ENCODE data around the gene KANK2.

KANK2 gene

GRCh38 chr19:11151181-11151580 is 46.2 kb downstream of the KANK2 start:
- DNase-seq (ENCODE audit: low spot score) (no peak), ATAC-seq (ENCODE audit: low read depth) (no peak)
- no peaks in the 10 kb centered on the region for H3K27me3 ChIP-seq (ENCODE audit: insufficient read depth, poor library complexity, severe bottlenecking)
- no peak overlapping the region for H3K27ac ChIP-seq (ENCODE audit: poor library complexity, severe bottlenecking)
- H3K4me3 ChIP-seq (ENCODE audit: severe bottlenecking): no peak overlapping the region
- peaks cover 56% of the 10 kb centered on the region for H3K36me3 ChIP-seq (ENCODE audit: low read depth)
- no peaks in the 10 kb centered on the region for H3K9me3 ChIP-seq (ENCODE audit: severe bottlenecking)
- peaks cover 23% of the 10 kb centered on the region for H3K4me1 ChIP-seq (ENCODE audit: insufficient read depth, poor library complexity, severe bottlenecking)
- TF ChIP-seq, protein P1, sequence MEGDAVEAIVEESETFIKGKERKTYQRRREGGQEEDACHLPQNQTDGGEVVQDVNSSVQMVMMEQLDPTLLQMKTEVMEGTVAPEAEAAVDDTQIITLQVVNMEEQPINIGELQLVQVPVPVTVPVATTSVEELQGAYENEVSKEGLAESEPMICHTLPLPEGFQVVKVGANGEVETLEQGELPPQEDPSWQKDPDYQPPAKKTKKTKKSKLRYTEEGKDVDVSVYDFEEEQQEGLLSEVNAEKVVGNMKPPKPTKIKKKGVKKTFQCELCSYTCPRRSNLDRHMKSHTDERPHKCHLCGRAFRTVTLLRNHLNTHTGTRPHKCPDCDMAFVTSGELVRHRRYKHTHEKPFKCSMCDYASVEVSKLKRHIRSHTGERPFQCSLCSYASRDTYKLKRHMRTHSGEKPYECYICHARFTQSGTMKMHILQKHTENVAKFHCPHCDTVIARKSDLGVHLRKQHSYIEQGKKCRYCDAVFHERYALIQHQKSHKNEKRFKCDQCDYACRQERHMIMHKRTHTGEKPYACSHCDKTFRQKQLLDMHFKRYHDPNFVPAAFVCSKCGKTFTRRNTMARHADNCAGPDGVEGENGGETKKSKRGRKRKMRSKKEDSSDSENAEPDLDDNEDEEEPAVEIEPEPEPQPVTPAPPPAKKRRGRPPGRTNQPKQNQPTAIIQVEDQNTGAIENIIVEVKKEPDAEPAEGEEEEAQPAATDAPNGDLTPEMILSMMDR (IDR thresholded peaks at IDR 0.05; ENCODE audit: poor library complexity, severe bottlenecking): no peak

DNA sequence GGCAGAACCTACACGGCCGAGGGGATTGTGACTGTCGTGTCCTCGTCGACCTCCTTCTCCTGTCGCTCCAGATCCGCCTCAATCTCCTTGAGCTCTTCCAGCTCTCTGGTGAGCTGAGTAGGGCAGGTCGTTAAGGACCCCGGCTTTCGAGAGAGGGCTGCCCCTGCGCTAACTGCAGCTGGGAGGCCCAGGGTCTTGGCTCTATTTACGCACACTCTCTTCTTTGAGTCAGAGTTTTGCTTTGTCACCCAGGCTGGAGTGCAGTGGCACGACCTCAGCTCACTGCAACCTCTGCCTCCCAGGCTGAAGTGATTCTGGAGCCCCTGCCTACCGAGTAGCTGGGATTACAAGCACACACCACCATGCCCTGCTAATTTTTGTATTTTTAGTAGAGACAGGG is 49.3 kb downstream of the KANK2 start:
- H3K9me3 ChIP-seq (ENCODE audit: severe bottlenecking): no peaks in the 10 kb centered on the region
- DNase-seq (ENCODE audit: low spot score): no peak
- H3K36me3 ChIP-seq (ENCODE audit: low read depth): peaks cover 57% of the 10 kb centered on the region
- TF ChIP-seq, protein P1 (IDR thresholded peaks at IDR 0.05; ENCODE audit: poor library complexity, severe bottlenecking): no peak
- no peak for ATAC-seq (ENCODE audit: low read depth)
- no peak overlapping the region for H3K27ac ChIP-seq (ENCODE audit: poor library complexity, severe bottlenecking)
- peaks cover 15% of the 10 kb centered on the region for H3K4me1 ChIP-seq (ENCODE audit: insufficient read depth, poor library complexity, severe bottlenecking)
- H3K4me3 ChIP-seq (ENCODE audit: severe bottlenecking): no peak overlapping the region
- no peaks in the 10 kb centered on the region for H3K27me3 ChIP-seq (ENCODE audit: insufficient read depth, poor library complexity, severe bottlenecking)

DNA sequence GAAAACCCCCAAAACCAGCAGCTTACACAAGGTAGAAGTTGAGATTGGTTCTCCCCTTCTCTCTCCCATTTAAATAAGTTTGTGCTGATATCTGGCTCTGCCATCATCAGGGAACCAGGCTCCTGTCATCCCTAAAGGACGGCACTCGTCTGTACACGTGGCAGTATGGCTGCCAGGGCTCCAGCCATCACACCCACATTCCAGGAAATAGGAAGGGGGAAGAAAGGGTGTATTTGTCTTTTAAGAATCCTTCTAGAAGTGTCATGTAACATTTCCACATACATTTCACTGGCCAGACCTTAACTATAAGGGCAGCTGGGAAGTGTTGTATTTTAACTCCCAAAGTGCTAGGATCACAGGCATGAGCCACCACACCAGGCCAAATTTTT is 51.8 kb downstream of the KANK2 start:
- Histone ChIP-seq H3K36me3 (ENCODE audit: low read depth) (peaks cover 42% of the 10 kb centered on the region), H3K4me1 (ENCODE audit: insufficient read depth, poor library complexity, severe bottlenecking) (peaks cover 18% of the 10 kb centered on the region), H3K27ac (ENCODE audit: poor library complexity, severe bottlenecking) (peak overlapping the region; percentile 97), H3K9me3 (ENCODE audit: severe bottlenecking) (no peaks in the 10 kb centered on the region), H3K4me3 (ENCODE audit: severe bottlenecking) (no peak overlapping the region), H3K27me3 (ENCODE audit: insufficient read depth, poor library complexity, severe bottlenecking) (no peaks in the 10 kb centered on the region)
- DNase-seq (ENCODE audit: low spot score) (no peak), ATAC-seq (ENCODE audit: low read depth) (no peak)
- TF ChIP-seq, protein P1 (IDR thresholded peaks at IDR 0.05; ENCODE audit: poor library complexity, severe bottlenecking): no peak

DNA sequence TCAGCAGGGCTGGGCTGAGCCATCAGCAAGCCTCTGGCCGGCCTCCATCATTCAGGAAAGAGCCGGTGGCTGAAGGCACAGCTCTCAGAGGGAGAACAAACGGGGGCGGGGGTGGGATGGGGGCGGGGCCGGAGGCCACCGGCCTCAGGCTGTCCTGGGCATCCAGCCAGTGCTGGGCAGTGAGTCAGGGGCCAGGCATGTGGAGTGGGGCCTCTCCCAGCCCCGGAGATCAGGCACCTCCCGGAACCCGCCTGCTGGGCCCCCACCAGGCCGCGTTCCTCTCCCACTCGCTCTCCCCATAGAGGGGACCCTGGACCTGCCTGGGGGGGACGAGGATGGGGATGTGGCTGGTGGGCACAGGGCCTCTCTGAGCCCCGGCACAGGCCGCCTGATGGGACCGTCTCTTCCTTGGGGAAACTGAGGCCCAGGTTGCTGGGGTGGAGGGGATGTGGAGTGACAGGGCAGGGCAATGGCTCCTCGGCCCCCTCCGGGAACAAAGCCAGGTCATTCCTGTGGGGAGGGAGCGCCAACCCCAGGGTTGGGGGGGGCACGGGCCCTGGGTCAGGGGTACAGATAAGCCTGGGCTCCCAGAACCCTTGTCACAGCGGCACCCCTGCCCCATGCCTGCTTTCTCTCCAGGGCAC is 54.7 kb downstream of the KANK2 start:
- ATAC-seq (ENCODE audit: low read depth) (peak; percentile 62), DNase-seq (ENCODE audit: low spot score) (peak; percentile 87)
- H3K9me3 ChIP-seq (ENCODE audit: severe bottlenecking): no peaks in the 10 kb centered on the region
- no peaks in the 10 kb centered on the region for H3K27me3 ChIP-seq (ENCODE audit: insufficient read depth, poor library complexity, severe bottlenecking)
- H3K4me1 ChIP-seq (ENCODE audit: insufficient read depth, poor library complexity, severe bottlenecking): peaks cover 34% of the 10 kb centered on the region
- no peak overlapping the region for H3K4me3 ChIP-seq (ENCODE audit: severe bottlenecking)
- peak overlapping the region; percentile 97 for H3K27ac ChIP-seq (ENCODE audit: poor library complexity, severe bottlenecking)
- peaks cover 16% of the 10 kb centered on the region for H3K36me3 ChIP-seq (ENCODE audit: low read depth)
- TF ChIP-seq, protein P1 (IDR thresholded peaks at IDR 0.05; ENCODE audit: poor library complexity, severe bottlenecking): no peak

DNA sequence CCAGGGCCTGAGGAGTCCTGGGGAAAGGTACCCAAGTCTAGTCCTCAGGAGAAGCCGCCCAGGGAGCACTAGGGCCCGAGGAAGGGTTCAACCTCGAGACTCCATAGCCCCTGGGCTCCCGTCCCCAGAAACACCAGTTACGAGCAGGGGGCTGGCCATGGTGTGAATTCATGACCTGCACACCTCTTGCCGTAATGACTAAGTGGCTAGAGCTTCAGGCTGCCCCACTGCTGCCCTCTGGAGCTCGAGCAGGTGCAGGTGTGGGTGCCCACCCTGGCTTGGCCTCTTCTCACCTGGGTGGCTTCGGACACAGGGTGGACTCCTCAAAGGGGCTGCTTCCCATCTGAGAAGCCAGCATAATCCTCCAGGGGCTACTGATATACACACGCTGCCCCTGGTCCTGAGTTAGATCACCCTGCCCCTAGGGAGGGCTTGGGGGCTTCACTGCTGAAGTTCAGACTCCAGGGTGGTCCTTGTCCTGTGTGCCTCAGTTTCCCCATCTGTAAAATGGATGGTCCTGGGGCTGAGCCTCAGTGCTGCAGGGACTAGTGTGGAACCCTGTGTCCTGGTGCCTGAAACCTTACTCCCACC is 55.3 kb downstream of the KANK2 start:
- TF ChIP-seq, protein P1 (IDR thresholded peaks at IDR 0.05; ENCODE audit: poor library complexity, severe bottlenecking): peak; percentile 41
- Histone ChIP-seq H3K36me3 (ENCODE audit: low read depth) (peaks cover 16% of the 10 kb centered on the region), H3K9me3 (ENCODE audit: severe bottlenecking) (no peaks in the 10 kb centered on the region), H3K4me1 (ENCODE audit: insufficient read depth, poor library complexity, severe bottlenecking) (peaks cover 34% of the 10 kb centered on the region), H3K4me3 (ENCODE audit: severe bottlenecking) (no peak overlapping the region), H3K27ac (ENCODE audit: poor library complexity, severe bottlenecking) (peak overlapping the region; percentile 97), H3K27me3 (ENCODE audit: insufficient read depth, poor library complexity, severe bottlenecking) (no peaks in the 10 kb centered on the region)
- DNase-seq (ENCODE audit: low spot score) (no peak), ATAC-seq (ENCODE audit: low read depth) (no peak)
